Kidney capillary endothelial cell (primary cell): Measurements from ENCODE around the gene GPR153.

Source experiments
- DNase-seq: peaks from one replicate; pipeline ENCODE4 v3.0.0-alpha.2; 2018; ENCODE audit warnings: low spot score

The GPR153 gene

GRCh38 chr1:6248161-6248776, 12.6 kb downstream of the GPR153 start:
- DNase-seq, result no peak

- DNase-seq, result no peak
Measured at GRCh38 chr1:6247651-6248050, 13.2 kb downstream of the GPR153 start.

GRCh38 chr1:6246497-6247467, 14.1 kb downstream of the GPR153 start:
- no peak for DNase-seq

- no peak for DNase-seq
Measured at GRCh38 chr1:6245869-6246496, 14.9 kb downstream of the GPR153 start.

- DNase-seq, result peak; percentile 79
Measured at GRCh38 chr1:6245086-6245868, 15.6 kb downstream of the GPR153 start.

- no peak for DNase-seq
Measured at GRCh38 chr1:6244401-6245049, 16.4 kb downstream of the GPR153 start.

GRCh38 chr1:6243993-6244392, 16.9 kb downstream of the GPR153 start, which contains the start of gene HES3:
TSS of gene HES3 (plus strand) at chr1:6244179. CDS start at chr1:6244366, 187 bp downstream.
- DNase-seq, result no peak

GRCh38 chr1:6243053-6243834, 17.7 kb downstream of the GPR153 start:
- DNase-seq, result no peak

- DNase-seq, result no peak
Measured at GRCh38 chr1:6241887-6242740, 18.8 kb downstream of the GPR153 start.

GRCh38 chr1:6241107-6241886, 19.6 kb downstream of the GPR153 start:
- no peak for DNase-seq

- no peak for DNase-seq
Measured at GRCh38 chr1:6239950-6240768, 20.7 kb downstream of the GPR153 start.

GRCh38 chr1:6239213-6239752, 21.6 kb downstream of the GPR153 start:
- DNase-seq, result no peak

GRCh38 chr1:6237093-6237492, 23.8 kb downstream of the GPR153 start:
- DNase-seq, result no peak

- DNase-seq, result no peak
Measured at GRCh38 chr1:6235296-6235677, 25.6 kb downstream of the GPR153 start.

GRCh38 chr1:6234502-6235295, 26.2 kb downstream of the GPR153 start:
- DNase-seq, result no peak

GRCh38 chr1:6233376-6233775, 27.5 kb downstream of the GPR153 start:
- no peak for DNase-seq

- DNase-seq, result no peak
Measured at GRCh38 chr1:6225651-6226050, 35.2 kb downstream of the GPR153 start.
